Psoas muscle (tissue), 8 donors: ENCODE results near the gene TRMT2A. TPM values are rescaled to one million over a fixed set of nuclear protein-coding genes. Genes with fewer than 3 reads are reported as not detected.
A peak's percentile ranks its signal among the peaks of the same experiment; 100 is the strongest.

Experiments
- ATAC-seq, 4 donors: fragments of 200-7000 bp; cut with Tn5 transposase; one replicate each; pipeline ENCODE4 v1.9.1; 2020; ENCODE audit warnings: moderate library complexity in 3 of 4, mild to moderate bottlenecking in 2 of 4
- DNase-seq, 2 donors: peaks; one replicate each; pipeline ENCODE4 v3.0.0-alpha.2; 2020
- H3K27ac ChIP-seq: fragments of 200-600 bp; one replicate; pipeline ENCODE4 v1.8.0; 2022
- H3K27me3 ChIP-seq, 3 donors: fragments of 200-600 bp in 1 of 3; one replicate each; pipeline versions ENCODE4 v1.6.1 to v1.8.0; 2013 to 2022; ENCODE audit warnings: low read length in 2 of 3, mild to moderate bottlenecking in 2 of 3, moderate library complexity in 1 of 3; ENCODE audit not compliant: insufficient read depth in 3 of 3
- H3K36me3 ChIP-seq, 2 donors: fragments of 200-600 bp in 1 of 2; one replicate each; pipeline versions ENCODE4 v1.6.1 to v1.8.0; 2013 to 2022; ENCODE audit warnings: low read depth in 1 of 2, mild to moderate bottlenecking in 1 of 2, moderate library complexity in 1 of 2; ENCODE audit not compliant: insufficient read depth in 1 of 2
- H3K4me1 ChIP-seq: fragments of 200-600 bp; one replicate; pipeline ENCODE4 v1.8.0; 2022
- H3K4me3 ChIP-seq: fragments of 200-600 bp; one replicate; pipeline ENCODE4 v1.8.0; 2022; ENCODE audit warnings: mild to moderate bottlenecking
- H3K9me3 ChIP-seq: fragments of 200-600 bp; one replicate; pipeline ENCODE4 v1.8.0; 2022
- WGBS, 3 donors: extraction: QIAGEN DNeasy Blood & Tissue Kit; methylation state at CpG; one replicate each; pipeline versions ENCODE4 v1.1.6 to v1.1.7; 2013; 5-methylcytosine and 5-hydroxymethylcytosine counted together
- intact Hi-C, 2 donors: fragments of 100-400 bp; cut with DNase I; formaldehyde crosslinking; loops; one replicate each; pipeline versions ENCODE4 v1.11.0 to v1.14.2; 2022
- polyA plus RNA-seq, 3 donors: library from polyadenylated mRNA; stranded (reverse); fragments of 200-250 nt; gene quantifications; one replicate each; pipeline ENCODE4 v1.2.3, GENCODE V29; 2013
- total RNA-seq, 4 donors: library from RNA; stranded (reverse); fragmentation: NEBNext Ultra II Directional in 2 of 4; extraction: Animal tissue kit (Norgen Biotek cat#: 25700) in 2 of 4; gene quantifications; one replicate each; pipeline versions ENCODE4 v1.2.1 to v1.2.4, GENCODE V29; 2021 to 2023
- TF ChIP-seq, protein P1 (sequence below): fragments of 200-600 bp; IDR thresholded peaks from one replicate; pipeline ENCODE4 v1.8.0; 2022; ENCODE audit warnings: antibody characterized with exemption
- donor health status: healthy with polysubstance abuse.
- donor health status: DM: no; HTN: no; CAD: no; lungs with moderate emphysema.
- donor health status: Bipolar disorder and iron deficiency.
- donor health status: healthy.
- donor health status: DM: yes; HTN: yes; CAD: no.
- donor health status: DM: no; HTN: no; CAD: no.
- donor health status: DM: no; HTN: no; CAD: no.
- donor health status: DM: yes; HTN: yes; CAD: no.

TRMT2A gene
- total and polyA plus RNA-seq, 7 donors = 20.5 to 34.1 (median 26.7) TPM

DNA sequence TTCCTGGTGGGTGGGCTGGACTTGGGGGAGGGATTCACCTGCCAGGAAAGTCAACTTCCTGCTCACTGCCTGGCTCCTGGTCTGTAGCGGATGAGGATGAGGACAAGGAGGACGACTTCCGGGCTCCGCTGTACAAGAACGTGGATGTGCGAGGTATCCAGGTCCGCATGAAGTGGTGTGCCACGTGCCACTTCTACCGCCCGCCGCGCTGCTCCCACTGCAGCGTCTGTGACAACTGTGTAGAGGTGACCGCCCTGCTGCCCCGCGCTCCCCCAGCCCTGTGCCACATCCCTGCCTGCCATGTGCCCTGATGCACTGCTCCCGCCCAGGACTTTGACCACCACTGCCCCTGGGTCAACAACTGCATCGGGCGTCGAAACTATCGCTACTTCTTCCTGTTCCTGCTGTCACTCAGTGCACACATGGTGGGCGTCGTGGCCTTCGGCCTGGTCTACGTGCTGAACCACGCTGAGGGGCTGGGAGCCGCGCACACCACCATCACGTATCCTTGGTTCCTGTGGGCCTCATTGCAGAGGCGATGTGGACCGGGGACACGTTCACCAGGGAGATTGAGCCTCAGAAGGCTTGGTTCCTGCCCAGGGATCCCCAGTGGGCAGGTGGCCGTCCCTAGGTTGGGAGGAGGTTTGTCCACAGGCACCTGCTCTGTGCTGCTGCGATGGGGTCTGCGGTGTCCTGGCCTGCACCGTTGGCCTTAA is 22.5 kb upstream of the TRMT2A start:
- H3K4me3 ChIP-seq = no peak overlapping the region
- WGBS, 3 donors = 94 to 95% (median 95%) methylated on average over 35 to 36 of the region's 36 CpGs
- H3K4me1 ChIP-seq = peaks cover 38% of the 10 kb centered on the region
- H3K27me3 ChIP-seq = no peaks in the 10 kb centered on the region
- H3K9me3 ChIP-seq = no peaks in the 10 kb centered on the region
- DNase-seq = no peak
- H3K36me3 ChIP-seq = peaks cover 0 to 28% of the 10 kb centered on the region in 2 donors
- TF ChIP-seq, protein P1, sequence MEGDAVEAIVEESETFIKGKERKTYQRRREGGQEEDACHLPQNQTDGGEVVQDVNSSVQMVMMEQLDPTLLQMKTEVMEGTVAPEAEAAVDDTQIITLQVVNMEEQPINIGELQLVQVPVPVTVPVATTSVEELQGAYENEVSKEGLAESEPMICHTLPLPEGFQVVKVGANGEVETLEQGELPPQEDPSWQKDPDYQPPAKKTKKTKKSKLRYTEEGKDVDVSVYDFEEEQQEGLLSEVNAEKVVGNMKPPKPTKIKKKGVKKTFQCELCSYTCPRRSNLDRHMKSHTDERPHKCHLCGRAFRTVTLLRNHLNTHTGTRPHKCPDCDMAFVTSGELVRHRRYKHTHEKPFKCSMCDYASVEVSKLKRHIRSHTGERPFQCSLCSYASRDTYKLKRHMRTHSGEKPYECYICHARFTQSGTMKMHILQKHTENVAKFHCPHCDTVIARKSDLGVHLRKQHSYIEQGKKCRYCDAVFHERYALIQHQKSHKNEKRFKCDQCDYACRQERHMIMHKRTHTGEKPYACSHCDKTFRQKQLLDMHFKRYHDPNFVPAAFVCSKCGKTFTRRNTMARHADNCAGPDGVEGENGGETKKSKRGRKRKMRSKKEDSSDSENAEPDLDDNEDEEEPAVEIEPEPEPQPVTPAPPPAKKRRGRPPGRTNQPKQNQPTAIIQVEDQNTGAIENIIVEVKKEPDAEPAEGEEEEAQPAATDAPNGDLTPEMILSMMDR = no peak
- no peak overlapping the region for H3K27ac ChIP-seq
- intact Hi-C loops = no loop called here
- no peak for ATAC-seq

DNA sequence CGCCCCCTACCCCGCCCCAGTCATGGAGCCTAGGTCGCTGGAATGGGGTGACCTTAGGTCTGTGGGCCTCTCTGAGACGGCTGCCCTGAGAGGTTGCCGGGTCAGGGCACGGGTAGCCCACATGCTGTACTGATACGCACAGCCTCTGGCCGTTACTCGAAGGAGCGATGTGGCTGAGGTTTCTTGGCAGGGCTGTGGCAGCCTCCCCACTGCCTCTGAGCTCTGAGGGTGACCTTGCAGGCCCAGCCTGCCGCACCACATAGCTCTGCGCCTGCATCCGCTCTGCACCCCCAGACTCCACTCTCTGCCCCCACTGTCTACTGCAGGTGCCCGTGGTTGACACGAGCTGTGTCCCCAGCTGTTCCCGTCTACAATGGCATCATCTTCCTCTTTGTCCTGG is 21.8 kb upstream of the TRMT2A start:
- 77 to 90% (median 80%) methylated on average over 16 of the region's 16 CpGs for WGBS, 3 donors
- ATAC-seq (no peak), DNase-seq (no peak)
- Histone ChIP-seq H3K4me3 (no peak overlapping the region), H3K36me3 (peaks cover 0 to 26% of the 10 kb centered on the region in 2 donors), H3K27ac (no peak overlapping the region), H3K4me1 (peaks cover 45% of the 10 kb centered on the region), H3K27me3 (no peaks in the 10 kb centered on the region), H3K9me3 (no peaks in the 10 kb centered on the region)
- TF ChIP-seq, protein P1 = no peak
- intact Hi-C loops = no loop called here

DNA sequence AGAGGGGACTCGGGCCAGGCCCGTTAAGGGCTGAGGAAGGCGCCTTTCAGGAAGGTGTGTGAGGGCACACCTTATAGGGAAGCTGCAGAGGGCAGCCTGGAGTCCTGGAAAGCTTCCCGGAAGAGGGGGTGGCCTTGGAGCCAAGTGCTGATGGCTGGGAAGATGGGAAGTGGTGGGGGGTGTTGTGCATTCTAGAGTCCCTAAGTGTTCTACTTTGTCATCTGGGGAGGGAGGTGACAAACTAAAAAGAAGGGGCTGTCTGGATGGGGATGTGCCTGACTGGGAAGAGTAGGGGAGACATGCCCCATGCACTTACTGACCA is 21.4 kb upstream of the TRMT2A start:
- Histone ChIP-seq H3K4me3 (no peak overlapping the region), H3K27ac (peak overlapping the region; percentile 59), H3K9me3 (no peaks in the 10 kb centered on the region), H3K36me3 (peaks cover 0 to 21% of the 10 kb centered on the region in 2 donors), H3K27me3 (no peaks in the 10 kb centered on the region), H3K4me1 (peaks cover 48% of the 10 kb centered on the region)
- ATAC-seq (peak in 2 of 4 donors; percentile 28 to 43), DNase-seq (no peak)
- TF ChIP-seq, protein P1 = no peak
- intact Hi-C loops = no loop called here
- 31 to 54% (median 35%) methylated on average over 4 of the region's 4 CpGs for WGBS, 3 donors

DNA sequence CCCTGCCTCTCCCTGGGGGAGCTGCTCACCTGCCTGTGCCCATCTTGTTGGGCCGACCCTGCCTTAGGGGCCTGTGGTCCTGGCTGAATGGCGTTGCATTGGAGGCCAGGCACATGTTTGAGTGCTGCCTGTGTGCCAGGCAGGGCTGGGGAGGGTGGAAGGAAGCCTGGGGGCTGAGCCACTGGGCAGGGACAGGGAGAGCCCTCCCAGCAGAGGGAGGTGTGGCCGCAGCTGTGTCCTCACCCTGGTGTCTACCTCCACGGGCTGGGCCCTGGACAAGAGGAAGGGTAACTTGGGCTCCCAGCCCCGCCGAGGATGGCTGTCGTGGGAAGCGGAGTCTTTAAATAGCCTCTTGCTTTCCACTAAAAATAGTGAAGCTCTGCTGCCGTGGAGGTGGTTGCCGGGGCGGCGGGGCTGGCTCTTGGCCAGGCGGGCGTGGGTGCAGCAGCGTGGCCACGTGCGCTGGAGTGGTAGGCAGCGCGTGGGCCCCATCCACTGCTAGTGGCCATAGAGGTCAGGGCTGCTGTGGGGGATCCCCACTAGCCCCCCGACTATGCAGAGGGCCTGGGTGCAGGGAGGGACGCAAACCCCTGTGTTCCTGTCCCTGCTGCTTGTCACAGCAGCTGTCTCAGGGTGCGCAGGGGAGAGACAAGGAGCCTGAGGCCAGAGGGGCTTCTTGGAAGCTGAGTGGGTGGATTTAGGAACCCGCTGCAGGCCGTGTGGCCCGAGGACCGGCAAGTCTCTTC is 20.8 kb upstream of the TRMT2A start:
- no peak overlapping the region for H3K4me3 ChIP-seq
- peak overlapping the region; percentile 59 for H3K27ac ChIP-seq
- no peaks in the 10 kb centered on the region for H3K27me3 ChIP-seq
- peaks cover 52% of the 10 kb centered on the region for H3K4me1 ChIP-seq
- ATAC-seq = peak; percentile 24 to 70 (median 62)
- no peak for DNase-seq
- TF ChIP-seq, protein P1 = no peak
- no peaks in the 10 kb centered on the region for H3K9me3 ChIP-seq
- peaks cover 0 to 16% of the 10 kb centered on the region in 2 donors for H3K36me3 ChIP-seq
- WGBS, 3 donors = 13 to 26% (median 22%) methylated on average over 25 to 26 of the region's 26 CpGs
- intact Hi-C loops = no loop called here
